ENCODE measurements around the gene STK39. TPM values are rescaled to one million over a fixed set of nuclear protein-coding genes. Genes with fewer than 3 reads are reported as not detected.
"Not testable (repeated sequence)": the region's sequence is repeated elsewhere in the genome, so short reads cannot be mapped to it uniquely, and the experiment has no call there.

STK39 gene
- total RNA-seq, 1 experiment from 2014 or later: 9.2 TPM

GRCh38 chr2:168138374-168138773, 109.0 kb downstream of the STK39 start:
- no peak for DNase-seq (ENCODE audit: low spot score)

- no peak for DNase-seq (ENCODE audit: low spot score)
Measured at GRCh38 chr2:168137510-168138180, 109.8 kb downstream of the STK39 start.

GRCh38 chr2:168136392-168136977, 110.9 kb downstream of the STK39 start:
- DNase-seq (ENCODE audit: low spot score): peak; percentile 27

GRCh38 chr2:168135630-168136029, 111.8 kb downstream of the STK39 start:
- DNase-seq (ENCODE audit: low spot score): no peak

GRCh38 chr2:168135121-168135520, 112.3 kb downstream of the STK39 start:
- DNase-seq (ENCODE audit: low spot score): no peak

GRCh38 chr2:168134485-168134884, 112.9 kb downstream of the STK39 start:
- no peak for DNase-seq (ENCODE audit: low spot score)

- DNase-seq (ENCODE audit: low spot score): no peak
Measured at GRCh38 chr2:168132389-168132788, 115.0 kb downstream of the STK39 start.

- no peak for DNase-seq (ENCODE audit: low spot score)
Measured at GRCh38 chr2:168130346-168130745, 117.0 kb downstream of the STK39 start.

GRCh38 chr2:168127371-168127770, 120.0 kb downstream of the STK39 start:
- DNase-seq (ENCODE audit: low spot score): no peak

GRCh38 chr2:168122210-168122609, 125.2 kb downstream of the STK39 start:
- not testable (repeated sequence) for DNase-seq (ENCODE audit: low spot score)

- DNase-seq (ENCODE audit: low spot score): no peak
Measured at GRCh38 chr2:168120730-168121129, 126.7 kb downstream of the STK39 start.

- DNase-seq (ENCODE audit: low spot score): no peak
Measured at GRCh38 chr2:168120310-168120709, 127.1 kb downstream of the STK39 start.

- DNase-seq (ENCODE audit: low spot score): peak; percentile 49
Measured at GRCh38 chr2:168119515-168120141, 127.8 kb downstream of the STK39 start.

GRCh38 chr2:168118733-168119514, 128.5 kb downstream of the STK39 start:
- DNase-seq (ENCODE audit: low spot score): peak; percentile 52

GRCh38 chr2:168116448-168116847, 130.9 kb downstream of the STK39 start:
- no peak for DNase-seq (ENCODE audit: low spot score)

GRCh38 chr2:168114619-168115018, 132.8 kb downstream of the STK39 start:
- DNase-seq (ENCODE audit: low spot score): no peak

GRCh38 chr2:168114040-168114439, 133.4 kb downstream of the STK39 start:
- DNase-seq (ENCODE audit: low spot score): no peak

GRCh38 chr2:168107322-168107721, 140.1 kb downstream of the STK39 start:
- DNase-seq (ENCODE audit: low spot score): no peak

- DNase-seq (ENCODE audit: low spot score): no peak
Measured at GRCh38 chr2:168105127-168105683, 142.2 kb downstream of the STK39 start.

GRCh38 chr2:168097431-168097830, 150.0 kb downstream of the STK39 start:
- DNase-seq (ENCODE audit: low spot score): no peak

- DNase-seq (ENCODE audit: low spot score): no peak
Measured at GRCh38 chr2:168096158-168096557, 151.2 kb downstream of the STK39 start.

GRCh38 chr2:168091986-168092385, 155.4 kb downstream of the STK39 start:
- no peak for DNase-seq (ENCODE audit: low spot score)

Measured in H4 (cell line).